C1 segment of cervical spinal cord (tissue), 14 donors: Measurements from ENCODE around the gene ENTR1.

Experiments
- DNase-seq, 14 donors: peaks; one replicate each; lab custom pipeline; 2025; lab: John Stamatoyannopoulos, UW

Gene ENTR1

GRCh38 chr9:136397643-136398042 is 12.8 kb downstream of the ENTR1 start:
- DNase-seq: no peak

GRCh38 chr9:136396219-136396515 is 14.2 kb downstream of the ENTR1 start:
- no peak for DNase-seq

GRCh38 chr9:136395345-136396218 is 14.8 kb downstream of the ENTR1 start:
- no peak for DNase-seq

GRCh38 chr9:136395020-136395340 is 15.4 kb downstream of the ENTR1 start:
- no peak for DNase-seq

GRCh38 chr9:136394312-136395019 is 15.9 kb downstream of the ENTR1 start:
- DNase-seq: no peak

GRCh38 chr9:136393531-136393930 is 16.9 kb downstream of the ENTR1 start:
- no peak for DNase-seq

GRCh38 chr9:136392538-136393449 is 17.6 kb downstream of the ENTR1 start:
- no peak for DNase-seq

- DNase-seq: no peak
These were observed 18.5 kb downstream of the ENTR1 start for GRCh38 chr9:136391737-136392537.

GRCh38 chr9:136389396-136389795 is 21.0 kb downstream of the ENTR1 start:
- DNase-seq: no peak

- no peak for DNase-seq
These were observed 23.2 kb downstream of the ENTR1 start for GRCh38 chr9:136387217-136387616.

GRCh38 chr9:136386018-136386417 is 24.4 kb downstream of the ENTR1 start:
- no peak for DNase-seq

- DNase-seq: no peak
These were observed 25.4 kb downstream of the ENTR1 start for GRCh38 chr9:136385015-136385414.

GRCh38 chr9:136383436-136383835 is 27.0 kb downstream of the ENTR1 start:
- DNase-seq: no peak

- DNase-seq: no peak
These were observed 28.4 kb downstream of the ENTR1 start for GRCh38 chr9:136381966-136382513.

GRCh38 chr9:136381311-136381710 is 29.1 kb downstream of the ENTR1 start:
- peak in 3 of 14 donors; percentile 44 to 64 (median 46) for DNase-seq

GRCh38 chr9:136380381-136380780 is 30.0 kb downstream of the ENTR1 start:
- DNase-seq: no peak

- DNase-seq: no peak
These were observed 30.5 kb downstream of the ENTR1 start for GRCh38 chr9:136379891-136380290.

- DNase-seq: no peak
These were observed 31.0 kb downstream of the ENTR1 start for GRCh38 chr9:136379401-136379800.

- no peak for DNase-seq
These were observed 31.5 kb downstream of the ENTR1 start for GRCh38 chr9:136379003-136379287.

- no peak for DNase-seq
These were observed 32.0 kb downstream of the ENTR1 start for GRCh38 chr9:136378170-136379002.
